Mesothelial cell of epicardium (in vitro differentiated cells): Measurements from ENCODE around the gene GOLM1. TPM values are rescaled to one million over a fixed set of nuclear protein-coding genes. Genes with fewer than 3 reads are reported as not detected.

Experiments used
- DNase-seq, 2 experiments: peaks; one replicate each; pipeline ENCODE4 v3.0.0; 2021; ENCODE audit warnings: low spot score in 2 of 2; ENCODE audit not compliant: unreplicated experiment in 2 of 2
- H3K27ac Mint-ChIP-seq: 2 replicates; pipeline ENCODE4 v1.8.0; 2021; ENCODE audit warnings: mixed read lengths
- H3K27me3 Mint-ChIP-seq: 2 replicates; pipeline ENCODE4 v1.8.0; 2021; ENCODE audit warnings: low read depth, mixed read lengths
- H3K36me3 Mint-ChIP-seq: 2 replicates; pipeline ENCODE4 v1.8.0; 2021; ENCODE audit warnings: mixed read lengths
- H3K4me1 Mint-ChIP-seq: 2 replicates; pipeline ENCODE4 v1.8.0; 2021; ENCODE audit warnings: mixed read lengths
- H3K4me3 Mint-ChIP-seq: 2 replicates; pipeline ENCODE4 v1.8.0; 2021; ENCODE audit warnings: mild to moderate bottlenecking, moderate library complexity, mixed read lengths
- H3K9me3 Mint-ChIP-seq: 2 replicates; pipeline ENCODE4 v1.8.0; 2021; ENCODE audit warnings: mixed read lengths
- CTCF ChIP-seq: fragments of 200-600 bp; sonication (generic); IDR thresholded peaks from one replicate; pipeline ENCODE4 v1.5.0; 2021; ENCODE audit warnings: antibody characterized with exemption; ENCODE audit not compliant: unreplicated experiment
- total RNA-seq: library from RNA; stranded (reverse); gene quantifications from 3 replicates; pipeline ENCODE4 v1.2.1, GENCODE V29; 2021

GOLM1 gene
- total RNA-seq, 1 donor from 2014 or later: 101 TPM

GRCh38 chr9:86035827-86036440 lies 63.4 kb downstream of the GOLM1 start:
- Mint-ChIP-seq H3K36me3 (peaks cover 70% of the 10 kb centered on the region), H3K4me1 (peaks cover 3% of the 10 kb centered on the region), H3K9me3 (peaks cover 3% of the 10 kb centered on the region), H3K4me3 (no peak overlapping the region), H3K27ac (peak overlapping the region; percentile 71), H3K27me3 (no peaks in the 10 kb centered on the region)
- no peak for DNase-seq
- TF ChIP-seq CTCF: no peak

- no peak for DNase-seq
- Mint-ChIP-seq H3K4me1 (no peaks in the 10 kb centered on the region), H3K9me3 (peaks cover 3% of the 10 kb centered on the region), H3K27me3 (no peaks in the 10 kb centered on the region), H3K27ac (no peak overlapping the region), H3K4me3 (no peak overlapping the region), H3K36me3 (peaks cover 74% of the 10 kb centered on the region)
- TF ChIP-seq CTCF: peak; percentile 17
Measured at GRCh38 chr9:86034863-86035734, 64.3 kb downstream of the GOLM1 start.

GRCh38 chr9:86027767-86028166 lies 71.6 kb downstream of the GOLM1 start:
- DNase-seq: no peak
- Mint-ChIP-seq H3K27ac (no peak overlapping the region), H3K9me3 (peaks cover 4% of the 10 kb centered on the region), H3K4me3 (no peak overlapping the region), H3K4me1 (peaks cover 8% of the 10 kb centered on the region), H3K36me3 (peaks cover 65% of the 10 kb centered on the region), H3K27me3 (no peaks in the 10 kb centered on the region)
- TF ChIP-seq CTCF: no peak

GRCh38 chr9:86022687-86023266 lies 76.6 kb downstream of the GOLM1 start:
- no peak for DNase-seq
- peaks cover 20% of the 10 kb centered on the region for H3K4me1 Mint-ChIP-seq
- no peak overlapping the region for H3K4me3 Mint-ChIP-seq
- H3K27ac Mint-ChIP-seq: peak overlapping the region; percentile 92
- no peak for TF ChIP-seq CTCF
- H3K27me3 Mint-ChIP-seq: no peaks in the 10 kb centered on the region
- peaks cover 49% of the 10 kb centered on the region for H3K36me3 Mint-ChIP-seq
- H3K9me3 Mint-ChIP-seq: no peaks in the 10 kb centered on the region

- peaks cover 20% of the 10 kb centered on the region for H3K4me1 Mint-ChIP-seq
- H3K27me3 Mint-ChIP-seq: no peaks in the 10 kb centered on the region
- peaks cover 52% of the 10 kb centered on the region for H3K36me3 Mint-ChIP-seq
- no peak for TF ChIP-seq CTCF
- DNase-seq: no peak
- H3K9me3 Mint-ChIP-seq: no peaks in the 10 kb centered on the region
- no peak overlapping the region for H3K4me3 Mint-ChIP-seq
- peak overlapping the region; percentile 41 for H3K27ac Mint-ChIP-seq
Measured at GRCh38 chr9:86021166-86021565, 78.2 kb downstream of the GOLM1 start.
